Gastroesophageal sphincter (tissue), 4 donors: Measurements from ENCODE around the gene CALCR. TPM values are rescaled to one million over a fixed set of nuclear protein-coding genes. Genes with fewer than 3 reads are reported as not detected.
"Not testable (repeated sequence)": the region's sequence is repeated elsewhere in the genome, so short reads cannot be mapped to it uniquely, and the experiment has no call there.

Experiments
- ATAC-seq: fragments of 150-250 bp; one replicate; pipeline ENCODE4 v1.9.1; 2016; ENCODE audit warnings: mild to moderate bottlenecking, moderate library complexity
- H3K27ac ChIP-seq, 4 donors: fragments of 200-600 bp; sonication (generic) in 3 of 4; 1 replicate in 3 of 4; 2 replicates in 1 of 4; pipeline ENCODE4 v1.5.1; 2016 to 2019
- H3K27me3 ChIP-seq: fragments of 200-600 bp; sonication (generic); one replicate; pipeline ENCODE4 v1.5.1; 2019
- H3K36me3 ChIP-seq, 2 donors: fragments of 200-600 bp; sonication (generic); one replicate each; pipeline ENCODE4 v1.5.1; 2019; ENCODE audit warnings: control low read depth in 1 of 2
- H3K4me1 ChIP-seq, 3 donors: fragments of 200-600 bp; sonication (generic); 1 replicate in 2 of 3; 2 replicates in 1 of 3; pipeline ENCODE4 v1.5.1; 2016 to 2019; ENCODE audit warnings: control low read depth in 2 of 3
- H3K4me3 ChIP-seq, 2 donors: fragments of 200-600 bp; sonication (generic); one replicate each; pipeline ENCODE4 v1.5.1; 2019; ENCODE audit warnings: mild to moderate bottlenecking in 1 of 2, moderate library complexity in 1 of 2
- H3K9me3 ChIP-seq, 3 donors: fragments of 200-600 bp; sonication (generic); one replicate each; pipeline ENCODE4 v1.5.1; 2017 to 2019; ENCODE audit warnings: control low read depth in 2 of 3
- EP300 ChIP-seq: sonication (generic); formaldehyde crosslinking; IDR thresholded peaks from one replicate; pipeline ENCODE4 v1.6.1; 2017; ENCODE audit warnings: antibody characterized with exemption, mild to moderate bottlenecking
- POLR2A ChIP-seq, 2 donors: fragments of 450-650 bp; IDR thresholded peaks; one replicate each; pipeline ENCODE4 v1.6.1; 2017; ENCODE audit warnings: antibody characterized with exemption in 2 of 2, mild to moderate bottlenecking in 2 of 2, moderate library complexity in 1 of 2
- POLR2AphosphoS5 ChIP-seq: sonication (generic); formaldehyde crosslinking; IDR thresholded peaks from one replicate; pipeline ENCODE4 v1.6.1; 2017; ENCODE audit warnings: antibody characterized with exemption
- whole genome bisulfite sequencing, 2 donors: methylation state at CpG; one replicate each; pipeline ENCODE4 v1.1.5; 2018; ENCODE audit warnings: low coverage in 1 of 2; 5-methylcytosine and 5-hydroxymethylcytosine counted together
- total RNA-seq, 4 donors: library from RNA; depleted of rRNA; stranded (reverse); fragments of >200 nt; gene quantifications; one replicate each; pipeline ENCODE4 v1.1.0, GENCODE V29; 2016
- TF ChIP-seq, protein P1 (sequence below), 4 experiments: fragments of 200-600 bp in 2 of 4; fragments of 450-650 bp in 2 of 4; sonication (generic) in 1 of 4; IDR thresholded peaks; one replicate each; pipeline ENCODE4 v1.5.1; 2017 to 2019; ENCODE audit warnings: antibody characterized with exemption in 4 of 4, mild to moderate bottlenecking in 2 of 4, moderate library complexity in 2 of 4

CALCR gene
- total RNA-seq, 4 donors from 2014 or later, result 0.27 TPM; not detected in 3

DNA sequence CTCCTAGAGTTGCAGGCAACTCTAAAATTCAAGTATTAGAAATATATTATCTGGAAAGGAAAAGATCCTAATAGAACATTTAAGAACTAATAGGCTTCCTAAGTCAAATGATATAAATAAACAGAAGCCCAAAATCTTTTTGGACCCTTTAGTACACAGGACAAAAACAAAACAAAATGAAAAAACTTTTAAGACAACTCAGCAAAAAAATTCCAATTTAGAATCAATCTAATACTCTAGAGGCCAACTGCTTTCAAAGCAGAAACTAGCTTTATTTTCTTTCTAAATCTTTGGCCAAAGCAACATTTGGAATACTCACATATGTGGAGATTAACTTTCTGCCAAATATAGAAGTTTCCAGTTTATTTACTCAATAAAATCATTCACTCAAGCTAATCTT lies 65.2 kb downstream of the CALCR start:
- H3K9me3 ChIP-seq, result no peaks in the 10 kb centered on the region
- ATAC-seq, result no peak
- no peaks in the 10 kb centered on the region for H3K27me3 ChIP-seq
- no peaks in the 10 kb centered on the region for H3K4me1 ChIP-seq
- H3K27ac ChIP-seq, result no peak overlapping the region
- TF ChIP-seq POLR2A (IDR thresholded peaks at IDR 0.05), result no peak
- H3K36me3 ChIP-seq, result no peaks in the 10 kb centered on the region
- no peak overlapping the region for H3K4me3 ChIP-seq

DNA sequence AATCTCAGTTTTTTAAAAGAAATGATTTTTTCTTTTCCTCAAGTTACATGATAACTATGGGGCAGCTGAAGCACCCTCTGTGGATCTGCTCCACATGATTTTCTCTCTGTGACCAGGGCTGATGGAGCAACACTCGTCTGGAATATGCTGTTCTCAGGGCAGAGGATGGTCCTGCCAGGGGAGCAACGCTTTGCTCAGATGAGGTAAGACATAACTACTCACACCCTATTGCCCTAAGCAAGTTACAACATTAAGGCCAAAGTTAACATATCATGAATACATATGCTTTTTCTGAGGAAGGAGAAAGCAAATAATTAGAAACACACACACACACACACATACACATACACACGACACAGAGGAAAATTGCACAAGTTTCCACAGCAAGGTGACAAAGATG lies 71.4 kb downstream of the CALCR start:
- Histone ChIP-seq H3K9me3 (no peaks in the 10 kb centered on the region), H3K4me3 (no peak overlapping the region), H3K36me3 (no peaks in the 10 kb centered on the region), H3K4me1 (no peaks in the 10 kb centered on the region), H3K27ac (no peak overlapping the region), H3K27me3 (no peaks in the 10 kb centered on the region)
- ATAC-seq, result no peak
- no peak for TF ChIP-seq EP300
- TF ChIP-seq POLR2AphosphoS5, result no peak
- TF ChIP-seq POLR2A (IDR thresholded peaks at IDR 0.05), result no peak
- TF ChIP-seq, protein P1, sequence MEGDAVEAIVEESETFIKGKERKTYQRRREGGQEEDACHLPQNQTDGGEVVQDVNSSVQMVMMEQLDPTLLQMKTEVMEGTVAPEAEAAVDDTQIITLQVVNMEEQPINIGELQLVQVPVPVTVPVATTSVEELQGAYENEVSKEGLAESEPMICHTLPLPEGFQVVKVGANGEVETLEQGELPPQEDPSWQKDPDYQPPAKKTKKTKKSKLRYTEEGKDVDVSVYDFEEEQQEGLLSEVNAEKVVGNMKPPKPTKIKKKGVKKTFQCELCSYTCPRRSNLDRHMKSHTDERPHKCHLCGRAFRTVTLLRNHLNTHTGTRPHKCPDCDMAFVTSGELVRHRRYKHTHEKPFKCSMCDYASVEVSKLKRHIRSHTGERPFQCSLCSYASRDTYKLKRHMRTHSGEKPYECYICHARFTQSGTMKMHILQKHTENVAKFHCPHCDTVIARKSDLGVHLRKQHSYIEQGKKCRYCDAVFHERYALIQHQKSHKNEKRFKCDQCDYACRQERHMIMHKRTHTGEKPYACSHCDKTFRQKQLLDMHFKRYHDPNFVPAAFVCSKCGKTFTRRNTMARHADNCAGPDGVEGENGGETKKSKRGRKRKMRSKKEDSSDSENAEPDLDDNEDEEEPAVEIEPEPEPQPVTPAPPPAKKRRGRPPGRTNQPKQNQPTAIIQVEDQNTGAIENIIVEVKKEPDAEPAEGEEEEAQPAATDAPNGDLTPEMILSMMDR (IDR thresholded peaks at IDR 0.05), result no peak
- WGBS, 2 donors, result 44 to 78% methylated on average over 1 to 2 of the region's 3 CpGs

- not testable (repeated sequence) for H3K27me3 ChIP-seq, H3K4me3 ChIP-seq, H3K9me3 ChIP-seq, H3K27ac ChIP-seq, H3K4me1 ChIP-seq, ATAC-seq, H3K36me3 ChIP-seq
- 91 to 97% methylated on average over 2 to 3 of the region's 3 CpGs for WGBS, 2 donors
These were observed 82.7 kb downstream of the CALCR start for GRCh38 chr7:93491860-93492259.

- 54 to 66% methylated on average over 2 of the region's 2 CpGs for WGBS, 2 donors
These were observed 97.8 kb downstream of the CALCR start for GRCh38 chr7:93476491-93477344.

DNA sequence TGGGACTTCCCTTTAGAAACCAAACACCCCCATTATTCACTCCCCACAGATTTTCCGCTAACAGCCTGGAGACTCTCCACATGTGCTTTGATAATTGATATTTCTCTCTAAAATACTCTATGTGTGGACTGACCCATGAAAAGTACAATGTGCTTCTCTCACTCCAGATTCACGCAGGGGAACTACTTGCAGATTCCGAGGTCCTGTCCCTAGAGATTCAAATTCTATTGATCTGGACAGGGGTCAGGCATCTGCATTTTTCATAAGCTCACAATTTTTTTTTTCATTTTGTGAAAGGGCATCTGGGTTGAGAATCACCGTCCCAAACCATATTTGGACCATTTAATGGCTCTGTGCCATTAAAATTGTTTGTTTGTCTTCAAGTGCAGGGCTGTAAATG lies 98.7 kb downstream of the CALCR start:
- Histone ChIP-seq H3K4me1 (no peaks in the 10 kb centered on the region), H3K4me3 (no peak overlapping the region), H3K27me3 (no peaks in the 10 kb centered on the region), H3K36me3 (no peaks in the 10 kb centered on the region), H3K9me3 (no peaks in the 10 kb centered on the region), H3K27ac (no peak overlapping the region)
- ATAC-seq, result no peak
- TF ChIP-seq, protein P1 (IDR thresholded peaks at IDR 0.05), result no peak
- 40 to 61% methylated on average over 3 to 4 of the region's 4 CpGs for WGBS, 2 donors

More at GRCh38 chr7:93476491-93477344, 97.8 kb downstream of the CALCR start:
- H3K27me3 ChIP-seq, result no peaks in the 10 kb centered on the region
- H3K4me1 ChIP-seq, result no peaks in the 10 kb centered on the region
- no peak for TF ChIP-seq EP300
- TF ChIP-seq, protein P1 (IDR thresholded peaks at IDR 0.05), result no peak
- no peak for TF ChIP-seq POLR2AphosphoS5
- no peak for TF ChIP-seq POLR2A (IDR thresholded peaks at IDR 0.05)
- ATAC-seq, result no peak
- H3K27ac ChIP-seq, result no peak overlapping the region
- no peaks in the 10 kb centered on the region for H3K9me3 ChIP-seq
- no peaks in the 10 kb centered on the region for H3K36me3 ChIP-seq
- H3K4me3 ChIP-seq, result no peak overlapping the region

- 43 to 56% methylated on average over 2 of the region's 2 CpGs for WGBS, 2 donors
- TF ChIP-seq EP300 (no peak), POLR2AphosphoS5 (no peak), POLR2A (IDR thresholded peaks at IDR 0.05) (no peak)
- TF ChIP-seq, protein P1 (IDR thresholded peaks at IDR 0.05), result no peak
- Histone ChIP-seq H3K27ac (no peak overlapping the region), H3K27me3 (no peaks in the 10 kb centered on the region), H3K36me3 (no peaks in the 10 kb centered on the region), H3K4me3 (no peak overlapping the region), H3K9me3 (no peaks in the 10 kb centered on the region), H3K4me1 (no peaks in the 10 kb centered on the region)
- no peak for ATAC-seq
These were observed 103.1 kb downstream of the CALCR start for GRCh38 chr7:93471456-93471855.
